ENCODE results near the gene MCHR1.

DNA sequence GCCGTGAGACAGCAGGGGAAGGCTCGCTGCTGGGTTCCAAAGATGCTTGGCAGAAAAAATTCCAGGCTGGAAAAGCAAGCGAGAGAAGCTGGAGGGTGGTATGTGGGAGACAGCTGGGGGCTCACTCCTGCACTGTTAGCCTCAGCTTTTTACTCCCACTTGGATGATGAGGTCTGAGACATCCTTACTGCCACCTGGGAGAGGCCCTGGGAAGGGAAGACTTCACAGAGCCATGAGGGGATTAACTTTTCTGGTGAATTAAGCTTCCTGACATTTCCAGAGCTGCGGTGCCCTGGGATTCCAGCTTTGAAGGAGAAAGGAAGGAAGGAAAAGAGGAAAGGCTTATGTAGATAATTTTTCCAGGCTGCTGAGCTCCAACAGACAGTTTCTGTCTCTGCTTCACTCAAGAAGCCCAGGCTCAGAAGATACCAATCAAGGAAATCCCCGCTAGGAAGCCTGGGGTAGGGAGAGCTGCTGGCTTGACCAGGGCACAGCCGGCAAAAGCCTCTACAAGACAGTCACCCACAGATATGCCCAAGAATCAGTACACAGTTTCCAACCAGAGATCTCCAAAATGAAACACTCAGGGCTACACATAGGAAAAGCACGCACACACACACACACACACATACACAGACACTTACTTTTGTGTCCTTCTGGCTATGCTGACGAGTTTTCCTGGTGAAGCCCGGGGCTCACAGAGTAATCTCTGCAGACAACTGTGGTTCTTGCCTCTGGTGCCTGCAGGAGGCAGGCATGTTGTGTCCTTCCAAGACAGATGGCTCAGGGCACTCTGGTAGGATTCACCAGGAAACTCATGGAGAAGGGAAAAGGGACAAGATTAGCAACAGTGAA, 907 bp downstream of the MCHR1 start:
- TF ChIP-seq, protein P1, sequence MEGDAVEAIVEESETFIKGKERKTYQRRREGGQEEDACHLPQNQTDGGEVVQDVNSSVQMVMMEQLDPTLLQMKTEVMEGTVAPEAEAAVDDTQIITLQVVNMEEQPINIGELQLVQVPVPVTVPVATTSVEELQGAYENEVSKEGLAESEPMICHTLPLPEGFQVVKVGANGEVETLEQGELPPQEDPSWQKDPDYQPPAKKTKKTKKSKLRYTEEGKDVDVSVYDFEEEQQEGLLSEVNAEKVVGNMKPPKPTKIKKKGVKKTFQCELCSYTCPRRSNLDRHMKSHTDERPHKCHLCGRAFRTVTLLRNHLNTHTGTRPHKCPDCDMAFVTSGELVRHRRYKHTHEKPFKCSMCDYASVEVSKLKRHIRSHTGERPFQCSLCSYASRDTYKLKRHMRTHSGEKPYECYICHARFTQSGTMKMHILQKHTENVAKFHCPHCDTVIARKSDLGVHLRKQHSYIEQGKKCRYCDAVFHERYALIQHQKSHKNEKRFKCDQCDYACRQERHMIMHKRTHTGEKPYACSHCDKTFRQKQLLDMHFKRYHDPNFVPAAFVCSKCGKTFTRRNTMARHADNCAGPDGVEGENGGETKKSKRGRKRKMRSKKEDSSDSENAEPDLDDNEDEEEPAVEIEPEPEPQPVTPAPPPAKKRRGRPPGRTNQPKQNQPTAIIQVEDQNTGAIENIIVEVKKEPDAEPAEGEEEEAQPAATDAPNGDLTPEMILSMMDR (IDR thresholded peaks at IDR 0.05) = no peak
- no peak for TF ChIP-seq POLR2A (IDR thresholded peaks at IDR 0.05)
